ENCODE results near the gene OR1F1.

OR1F1 gene

GRCh38 chr16:3249020-3249419, 61.0 kb downstream of the OR1F1 start:
- DNase-seq (ENCODE audit: low spot score) = no peak

- no peak for DNase-seq (ENCODE audit: low spot score)
Observed at GRCh38 chr16:3249451-3249850, 61.4 kb downstream of the OR1F1 start.

GRCh38 chr16:3252967-3253366, 65.0 kb downstream of the OR1F1 start:
- DNase-seq (ENCODE audit: low spot score) = no peak

GRCh38 chr16:3254309-3254708, 66.3 kb downstream of the OR1F1 start:
- DNase-seq (ENCODE audit: low spot score) = no peak
